SK-N-SH treated with all-trans-retinoic acid at 6 μM for 48 hours (cell line): ENCODE data around the gene CXCR1.

Experiments
- ATAC-seq: fragments of 200-7000 bp; cut with Tn5 transposase; 3 replicates; pipeline ENCODE4 v1.9.1; 2020; ENCODE audit warnings: mild to moderate bottlenecking, moderate library complexity
- BACH2 ChIP-seq: fragments of 250-450 bp; sonication (Bioruptor Pico); IDR thresholded peaks from 2 replicates; pipeline ENCODE4 v1.9.0; 2021; ENCODE audit warnings: mild to moderate bottlenecking, borderline replicate concordance
- CSDC2 ChIP-seq: fragments of 250-450 bp; sonication (Bioruptor Pico); IDR thresholded peaks from 2 replicates; pipeline ENCODE4 v1.5.0; 2020; ENCODE audit warnings: mild to moderate bottlenecking, moderate library complexity
- CSRNP3 ChIP-seq: fragments of 250-450 bp; sonication (Bioruptor Pico); IDR thresholded peaks from 2 replicates; pipeline ENCODE4 v1.5.1; 2021; ENCODE audit warnings: mild to moderate bottlenecking, moderate library complexity
- ESRRG ChIP-seq: fragments of 250-450 bp; sonication (Bioruptor Pico); IDR thresholded peaks from 2 replicates; pipeline ENCODE4 v1.6.1; 2021; ENCODE audit warnings: mild to moderate bottlenecking
- ISL1 ChIP-seq: fragments of 250-450 bp; sonication (Bioruptor Pico); IDR thresholded peaks from 2 replicates; pipeline ENCODE4 v2.1.2; 2022; ENCODE audit warnings: mild to moderate bottlenecking, moderate library complexity
- OSR1 ChIP-seq: fragments of 250-450 bp; sonication (Bioruptor Pico); IDR thresholded peaks from 2 replicates; pipeline ENCODE4 v1.8.0; 2022; ENCODE audit warnings: moderate library complexity, mild to moderate bottlenecking, inconsistent platforms
- POU6F1 ChIP-seq: fragments of 250-450 bp; sonication (Bioruptor Pico); IDR thresholded peaks from 2 replicates; pipeline ENCODE4 v1.8.0; 2021; ENCODE audit warnings: low read depth, mild to moderate bottlenecking, moderate library complexity, borderline replicate concordance
- PPARA ChIP-seq: fragments of 250-450 bp; sonication (Bioruptor Pico); IDR thresholded peaks from 2 replicates; pipeline ENCODE4 v1.5.0; 2020; ENCODE audit warnings: mild to moderate bottlenecking, borderline replicate concordance
- RARB ChIP-seq: fragments of 250-450 bp; sonication (Bioruptor Pico); IDR thresholded peaks from 2 replicates; pipeline ENCODE4 v1.8.0; 2021; ENCODE audit warnings: mild to moderate bottlenecking, moderate library complexity
- TCF4 ChIP-seq: fragments of 250-450 bp; sonication (Bioruptor Pico); IDR thresholded peaks from 2 replicates; pipeline ENCODE4 v1.8.0; 2021; ENCODE audit warnings: mild to moderate bottlenecking, moderate library complexity, borderline replicate concordance
- TOX ChIP-seq: fragments of 250-450 bp; sonication (Bioruptor Pico); IDR thresholded peaks from 2 replicates; pipeline ENCODE4 v1.8.0; 2021; ENCODE audit warnings: mild to moderate bottlenecking, moderate library complexity, borderline replicate concordance
- TSHZ2 ChIP-seq: fragments of 250-450 bp; sonication (Bioruptor Pico); IDR thresholded peaks from 2 replicates; pipeline ENCODE4 v1.5.0; 2020; ENCODE audit warnings: mild to moderate bottlenecking, moderate library complexity
- ZC3H10 ChIP-seq: fragments of 250-450 bp; sonication (Bioruptor Pico); IDR thresholded peaks from 2 replicates; pipeline ENCODE4 v1.5.1; 2021; ENCODE audit warnings: mild to moderate bottlenecking, moderate library complexity
- ZFP3 ChIP-seq: fragments of 250-450 bp; sonication (Bioruptor Pico); IDR thresholded peaks from 2 replicates; pipeline ENCODE4 v1.5.0; 2020; ENCODE audit warnings: mild to moderate bottlenecking, moderate library complexity
- ZFP30 ChIP-seq: fragments of 450-650 bp; formaldehyde crosslinking; IDR thresholded peaks from 2 replicates; pipeline ENCODE4 v1.5.0; 2022; ENCODE audit warnings: mild to moderate bottlenecking, moderate library complexity
- ZNF565 ChIP-seq: fragments of 450-650 bp; formaldehyde crosslinking; conservative IDR thresholded peaks from 2 replicates; pipeline ENCODE4 v1.5.0; 2020; ENCODE audit warnings: low read depth, mild to moderate bottlenecking, moderate library complexity
- ZNF70 ChIP-seq: fragments of 450-650 bp; formaldehyde crosslinking; IDR thresholded peaks from 2 replicates; pipeline ENCODE4 v1.5.0; 2020; ENCODE audit warnings: mild to moderate bottlenecking, moderate library complexity
- ZNF8 ChIP-seq: fragments of 450-650 bp; formaldehyde crosslinking; IDR thresholded peaks from 2 replicates; pipeline ENCODE4 v1.5.0; 2020; ENCODE audit warnings: mild to moderate bottlenecking, moderate library complexity

CXCR1 gene

GRCh38 chr2:218196974-218197373, 30.2 kb upstream of the CXCR1 start (continued):
- TF ChIP-seq TSHZ2 (CRISPR knock-in tag): no peak

- no peak for ATAC-seq
- TF ChIP-seq PPARA (CRISPR knock-in tag) (no peak), POU6F1 (CRISPR knock-in tag) (no peak), ZNF70 (CRISPR knock-in tag) (no peak), ZC3H10 (no peak), ZNF8 (CRISPR knock-in tag) (no peak), ESRRG (CRISPR knock-in tag) (no peak), RARB (CRISPR knock-in tag) (no peak), OSR1 (no peak), TSHZ2 (CRISPR knock-in tag) (no peak), ZNF565 (CRISPR knock-in tag) (no peak), CSRNP3 (CRISPR knock-in tag) (no peak), ISL1 (CRISPR knock-in tag) (no peak)
- TF ChIP-seq, all 23 proteins: peak for 0
These were observed 28.1 kb upstream of the CXCR1 start for GRCh38 chr2:218194880-218195279.

GRCh38 chr2:218193701-218194100, 26.9 kb upstream of the CXCR1 start:
- TF ChIP-seq BACH2 (CRISPR knock-in tag) (no peak), ZC3H10 (no peak), CSRNP3 (CRISPR knock-in tag) (no peak), ISL1 (CRISPR knock-in tag) (no peak), ZFP3 (CRISPR knock-in tag) (no peak), TCF4 (CRISPR knock-in tag) (no peak)
- no peak for ATAC-seq

- no peak for ATAC-seq
- TF ChIP-seq ZFP30 (CRISPR knock-in tag): no peak
- no peak for TF ChIP-seq TOX (CRISPR knock-in tag)
- TF ChIP-seq PPARA (CRISPR knock-in tag): no peak
- TF ChIP-seq CSDC2 (CRISPR knock-in tag): no peak
- no peak for TF ChIP-seq ESRRG (CRISPR knock-in tag)
- no peak for TF ChIP-seq ZNF565 (CRISPR knock-in tag)
- TF ChIP-seq ISL1 (CRISPR knock-in tag): no peak
- TF ChIP-seq POU6F1 (CRISPR knock-in tag): no peak
These were observed 26.2 kb upstream of the CXCR1 start for GRCh38 chr2:218192902-218193430.
